Endodermal cell (in vitro differentiated cells): ENCODE results near the gene SYNGAP1. TPM values are rescaled to one million over a fixed set of nuclear protein-coding genes. Genes with fewer than 3 reads are reported as not detected.

ENCODE experiments used
- DNase-seq: peaks from one replicate; pipeline ENCODE4 v3.0.0-alpha.2; 2017
- H3K27ac ChIP-seq: 2 replicates; pipeline ENCODE4 v1.5.1; 2013; ENCODE audit warnings: mild to moderate bottlenecking, low read depth, low read length, moderate library complexity
- H3K27me3 ChIP-seq: 2 replicates; pipeline ENCODE4 v1.6.1; 2013; ENCODE audit warnings: mild to moderate bottlenecking, low read length, moderate library complexity; ENCODE audit not compliant: insufficient read depth, control insufficient read depth, poor library complexity, severe bottlenecking
- H3K36me3 ChIP-seq: 2 replicates; pipeline ENCODE4 v1.7.0; 2013; ENCODE audit warnings: mild to moderate bottlenecking, low read length, moderate library complexity; ENCODE audit not compliant: control insufficient read depth, insufficient read depth
- H3K4me1 ChIP-seq: one replicate; pipeline ENCODE4 v1.7.0; 2013; ENCODE audit warnings: low read length; ENCODE audit not compliant: control insufficient read depth, insufficient read depth
- H3K4me3 ChIP-seq: 2 replicates; pipeline ENCODE4 v1.5.1; 2013; ENCODE audit warnings: mild to moderate bottlenecking, low read length, moderate library complexity
- H3K9ac ChIP-seq: 2 replicates; pipeline ENCODE4 v1.6.1; 2013; ENCODE audit warnings: mild to moderate bottlenecking, low read length, moderate library complexity; ENCODE audit not compliant: poor library complexity, severe bottlenecking; ENCODE audit errors: extremely low read depth
- H3K9me3 ChIP-seq: 2 replicates; pipeline ENCODE4 v1.6.1; 2013; ENCODE audit warnings: mild to moderate bottlenecking, low read length, moderate library complexity; ENCODE audit not compliant: control insufficient read depth
- H3K27ac Mint-ChIP-seq: 2 replicates; pipeline ENCODE4 v1.8.0; 2020; ENCODE audit warnings: mixed read lengths
- H3K27me3 Mint-ChIP-seq: 2 replicates; pipeline ENCODE4 v1.8.0; 2021; ENCODE audit warnings: mild to moderate bottlenecking, mixed read lengths; ENCODE audit not compliant: insufficient read depth
- H3K36me3 Mint-ChIP-seq: 2 replicates; pipeline ENCODE4 v1.8.0; 2020; ENCODE audit warnings: low read depth, mixed read lengths
- H3K4me1 Mint-ChIP-seq: 2 replicates; pipeline ENCODE4 v1.8.0; 2020; ENCODE audit warnings: mixed read lengths
- H3K4me3 Mint-ChIP-seq: 2 replicates; pipeline ENCODE4 v1.8.0; 2020; ENCODE audit warnings: mild to moderate bottlenecking, moderate library complexity, mixed read lengths
- H3K9me3 Mint-ChIP-seq: 2 replicates; pipeline ENCODE4 v1.8.0; 2020; ENCODE audit warnings: mild to moderate bottlenecking, mixed read lengths
- WGBS, 2 experiments: methylation state at CpG; one replicate each; pipeline versions ENCODE4 v1.1.5 to v1.1.7; 2013; ENCODE audit warnings: missing lambda C conversion rate in 2 of 2, mixed read lengths in 1 of 2; ENCODE audit not compliant: insufficient coverage in 1 of 2, insufficient read length in 1 of 2; 5-methylcytosine and 5-hydroxymethylcytosine counted together
- total RNA-seq, 2 donors: library from RNA; stranded (reverse); fragmentation: NEBNext Ultra II Directional in 1 of 2; extraction: Animal tissue kit (Norgen Biotek cat#: 25700) in 1 of 2; gene quantifications; 2 replicates in 1 of 2; 3 replicates in 1 of 2; pipeline ENCODE4 v1.2.1, GENCODE V29; 2021
- TF ChIP-seq, protein P1 (sequence below): fragments of 200-600 bp; sonication (generic); conservative IDR thresholded peaks from 2 replicates; pipeline ENCODE4 v1.5.0; 2021; ENCODE audit warnings: antibody characterized with exemption, mild to moderate bottlenecking

Gene SYNGAP1
- total RNA-seq, 2 donors from 2014 or later, result 90.2 to 94.2 TPM

DNA sequence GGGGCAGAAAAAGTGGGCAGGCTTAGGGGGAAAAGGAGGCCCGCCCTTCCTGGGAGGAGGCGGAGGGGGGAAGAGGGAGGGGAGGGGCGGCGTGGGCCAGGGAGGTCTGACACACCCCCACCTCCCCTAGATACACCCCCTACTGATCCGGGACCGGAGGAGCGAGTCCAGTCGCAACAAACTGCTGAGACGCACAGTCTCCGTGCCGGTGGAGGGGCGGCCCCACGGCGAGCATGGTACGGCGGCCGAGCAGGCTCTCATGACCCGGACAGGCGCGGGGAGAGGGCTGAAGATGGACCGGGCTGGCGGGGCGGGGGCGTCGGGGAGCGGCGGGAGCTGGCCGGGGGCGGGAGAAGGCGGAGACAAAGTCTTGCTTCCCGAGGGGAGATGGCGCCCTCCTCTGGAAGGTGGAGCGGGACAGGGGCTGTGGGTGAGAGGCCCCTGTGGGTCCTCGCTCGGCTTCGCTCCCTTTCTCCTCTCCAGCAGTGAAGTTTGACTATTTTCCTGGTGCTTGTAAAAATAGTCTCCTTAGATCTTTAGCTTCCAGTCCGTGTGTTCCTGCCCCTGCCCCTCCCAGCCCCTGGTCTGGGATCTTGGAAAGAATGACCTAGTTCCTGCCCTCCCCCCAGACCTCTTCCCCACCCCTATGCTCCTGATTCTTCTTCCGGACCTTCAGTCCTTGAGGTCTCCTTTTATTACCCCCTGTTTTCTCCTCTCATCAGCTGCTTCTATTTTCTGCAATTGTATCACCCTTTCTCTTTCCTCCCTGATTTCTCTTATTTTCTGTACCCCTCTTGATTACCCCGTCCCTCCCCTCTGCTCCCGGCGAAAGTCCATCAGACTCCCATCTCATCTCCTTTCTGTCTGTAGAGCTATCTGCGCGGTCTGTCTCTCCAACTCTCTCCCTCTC lies 6.1 kb downstream of the SYNGAP1 start:
- Histone ChIP-seq H3K9ac (peak overlapping the region; percentile 53), H3K27ac (peak overlapping the region; percentile 72), H3K4me1 (no peaks in the 10 kb centered on the region), H3K4me3 (peak overlapping the region; percentile 84), H3K36me3 (no peaks in the 10 kb centered on the region), H3K9me3 (no peaks in the 10 kb centered on the region), H3K27me3 (no peaks in the 10 kb centered on the region)
- Mint-ChIP-seq H3K4me3 (peak overlapping the region; percentile 86), H3K27me3 (no peaks in the 10 kb centered on the region), H3K4me1 (peaks cover 63% of the 10 kb centered on the region), H3K27ac (peak overlapping the region; percentile 84), H3K9me3 (no peaks in the 10 kb centered on the region), H3K36me3 (peaks cover 17% of the 10 kb centered on the region)
- peak; percentile 97 for DNase-seq
- TF ChIP-seq, protein P1, sequence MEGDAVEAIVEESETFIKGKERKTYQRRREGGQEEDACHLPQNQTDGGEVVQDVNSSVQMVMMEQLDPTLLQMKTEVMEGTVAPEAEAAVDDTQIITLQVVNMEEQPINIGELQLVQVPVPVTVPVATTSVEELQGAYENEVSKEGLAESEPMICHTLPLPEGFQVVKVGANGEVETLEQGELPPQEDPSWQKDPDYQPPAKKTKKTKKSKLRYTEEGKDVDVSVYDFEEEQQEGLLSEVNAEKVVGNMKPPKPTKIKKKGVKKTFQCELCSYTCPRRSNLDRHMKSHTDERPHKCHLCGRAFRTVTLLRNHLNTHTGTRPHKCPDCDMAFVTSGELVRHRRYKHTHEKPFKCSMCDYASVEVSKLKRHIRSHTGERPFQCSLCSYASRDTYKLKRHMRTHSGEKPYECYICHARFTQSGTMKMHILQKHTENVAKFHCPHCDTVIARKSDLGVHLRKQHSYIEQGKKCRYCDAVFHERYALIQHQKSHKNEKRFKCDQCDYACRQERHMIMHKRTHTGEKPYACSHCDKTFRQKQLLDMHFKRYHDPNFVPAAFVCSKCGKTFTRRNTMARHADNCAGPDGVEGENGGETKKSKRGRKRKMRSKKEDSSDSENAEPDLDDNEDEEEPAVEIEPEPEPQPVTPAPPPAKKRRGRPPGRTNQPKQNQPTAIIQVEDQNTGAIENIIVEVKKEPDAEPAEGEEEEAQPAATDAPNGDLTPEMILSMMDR, result peak; percentile 87
- 2 to 3% methylated on average over 27 to 39 of the region's 43 CpGs for WGBS, 2 experiments

DNA sequence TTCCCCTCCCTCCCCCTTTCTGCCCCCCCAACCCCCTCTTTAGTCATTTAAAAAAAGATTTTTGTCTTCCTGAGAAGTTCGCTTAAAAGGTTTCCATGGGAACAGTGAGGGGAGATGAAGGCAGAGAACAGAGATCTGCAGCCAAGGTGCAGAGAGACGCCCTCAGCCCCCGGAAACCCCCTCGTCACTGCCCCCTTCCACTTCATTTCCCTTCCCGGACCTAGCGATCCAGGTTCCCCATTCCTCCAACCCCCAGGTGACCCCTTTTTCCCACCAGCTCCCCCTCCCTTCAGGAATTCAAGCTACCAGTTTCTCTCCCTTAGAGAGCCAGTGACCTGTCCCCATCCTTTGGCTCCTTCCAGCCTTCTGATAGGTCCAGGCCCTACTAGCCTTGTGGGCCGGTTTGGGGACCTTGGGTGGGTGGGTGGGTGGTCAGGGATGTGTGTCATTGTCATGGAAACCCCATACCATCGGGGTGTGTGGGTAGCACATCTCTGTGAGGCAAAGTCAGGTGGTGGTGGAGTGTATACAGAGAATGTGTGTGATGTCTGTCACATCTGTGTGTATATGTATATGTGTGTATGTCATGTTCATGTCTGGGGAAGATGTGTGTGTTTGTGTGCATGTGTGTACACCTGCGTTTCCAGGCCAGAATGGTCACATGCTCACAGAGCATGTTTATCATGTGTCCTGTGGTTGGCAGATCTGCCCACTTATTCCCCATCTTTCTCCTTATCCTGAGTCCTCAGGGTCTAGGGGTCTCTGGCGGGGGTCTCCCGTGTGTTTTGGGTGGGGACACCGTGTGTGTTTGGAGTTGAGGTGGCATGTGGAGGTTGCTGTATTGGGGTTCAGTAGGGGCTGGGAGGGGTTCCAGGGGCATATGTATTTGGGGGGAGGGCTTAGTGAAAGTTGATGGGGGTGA lies 7.0 kb downstream of the SYNGAP1 start:
- Histone ChIP-seq H3K9me3 (no peaks in the 10 kb centered on the region), H3K36me3 (no peaks in the 10 kb centered on the region), H3K27me3 (no peaks in the 10 kb centered on the region), H3K27ac (peak overlapping the region; percentile 72), H3K9ac (no peak overlapping the region), H3K4me3 (peak overlapping the region; percentile 84), H3K4me1 (peaks cover 4% of the 10 kb centered on the region)
- 25 to 40% methylated on average over 1 to 12 of the region's 12 CpGs for WGBS, 2 experiments
- peak; percentile 60 for DNase-seq
- Mint-ChIP-seq H3K27me3 (no peaks in the 10 kb centered on the region), H3K27ac (no peak overlapping the region), H3K9me3 (no peaks in the 10 kb centered on the region), H3K36me3 (peaks cover 17% of the 10 kb centered on the region), H3K4me1 (peaks cover 59% of the 10 kb centered on the region), H3K4me3 (peak overlapping the region; percentile 86)
- TF ChIP-seq, protein P1, result no peak

DNA sequence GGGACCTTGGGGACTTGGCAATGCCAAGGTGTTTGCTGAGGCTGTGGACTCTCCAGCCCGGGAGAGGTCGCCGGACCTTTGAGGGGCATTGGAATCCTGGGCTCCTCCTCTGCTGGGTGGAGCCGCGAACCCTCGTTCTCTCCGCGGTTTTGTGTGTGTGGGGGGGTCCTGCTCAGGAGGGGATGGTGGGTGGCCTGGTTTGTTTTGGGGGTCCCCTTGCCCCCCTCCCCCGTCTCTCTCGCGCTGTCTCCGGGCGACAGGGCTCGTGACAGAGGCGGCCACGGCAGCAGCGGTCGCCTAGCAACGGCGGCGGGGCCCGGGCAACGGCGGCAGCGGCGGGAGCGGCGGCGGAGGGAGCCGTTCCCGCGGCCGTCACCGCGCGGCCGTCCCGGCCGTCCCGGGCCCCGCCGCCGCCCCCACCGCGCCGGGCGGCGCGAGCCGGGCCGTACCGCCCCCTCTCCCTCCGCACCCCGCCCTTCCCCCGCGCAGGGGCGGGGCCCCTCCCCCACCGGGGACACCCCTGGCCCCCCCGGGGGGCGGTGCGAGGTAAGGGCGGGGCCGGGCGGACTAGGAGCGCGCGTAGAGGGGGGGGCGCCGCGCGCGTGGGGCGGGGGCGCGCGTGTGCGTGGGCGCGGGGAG lies 7.8 kb downstream of the SYNGAP1 start:
- Histone ChIP-seq H3K36me3 (no peaks in the 10 kb centered on the region), H3K27ac (no peak overlapping the region), H3K9ac (no peak overlapping the region), H3K4me3 (peak overlapping the region; percentile 83), H3K9me3 (no peaks in the 10 kb centered on the region), H3K4me1 (peaks cover 10% of the 10 kb centered on the region), H3K27me3 (no peaks in the 10 kb centered on the region)
- Mint-ChIP-seq H3K36me3 (peaks cover 19% of the 10 kb centered on the region), H3K4me3 (peak overlapping the region; percentile 86), H3K9me3 (no peaks in the 10 kb centered on the region), H3K27ac (peak overlapping the region; percentile 39), H3K27me3 (no peaks in the 10 kb centered on the region), H3K4me1 (peaks cover 67% of the 10 kb centered on the region)
- TF ChIP-seq, protein P1, result peak; percentile 55
- DNase-seq, result peak; percentile 75
- WGBS, 2 experiments, result 0% methylated on average over 68 of the region's 79 CpGs; no CpG with 5 or more reads in 1 of the 2 experiments
